Putamen (tissue), 1 donor: ENCODE results near the gene NTRK1.
A peak's percentile ranks its signal among the peaks of the same experiment; 100 is the strongest.
"Not testable (repeated sequence)": the region's sequence is repeated elsewhere in the genome, so short reads cannot be mapped to it uniquely, and the experiment has no call there.

ENCODE experiments used
- DNase-seq: peaks from one replicate; pipeline ENCODE4 v3.0.0-alpha.2; 2016; ENCODE audit warnings: low spot score

Gene NTRK1

GRCh38 chr1:156913809-156914387 is 53.2 kb downstream of the NTRK1 start:
- DNase-seq = no peak

GRCh38 chr1:156914440-156914856 is 53.8 kb downstream of the NTRK1 start:
- no peak for DNase-seq

- peak; percentile 36 for DNase-seq
These were observed 59.8 kb downstream of the NTRK1 start, which contains the start of gene LRRC71 for GRCh38 chr1:156920233-156921052. Gene LRRC71, plus strand, starts transcription at chr1:156920632. Its CDS starts 172 bp downstream, at chr1:156920804.

- no peak for DNase-seq
These were observed 60.4 kb downstream of the NTRK1 start for GRCh38 chr1:156921053-156921529.

- no peak for DNase-seq
These were observed 62.5 kb downstream of the NTRK1 start for GRCh38 chr1:156922986-156923669.

GRCh38 chr1:156923670-156924477 is 63.2 kb downstream of the NTRK1 start:
- DNase-seq = no peak

GRCh38 chr1:156924478-156925153 is 64.0 kb downstream of the NTRK1 start:
- DNase-seq = no peak

- DNase-seq = no peak
These were observed 64.7 kb downstream of the NTRK1 start for GRCh38 chr1:156925154-156926010.

GRCh38 chr1:156926175-156926574 is 65.5 kb downstream of the NTRK1 start:
- no peak for DNase-seq

- not testable (repeated sequence) for DNase-seq
These were observed 66.0 kb downstream of the NTRK1 start for GRCh38 chr1:156926695-156927094.

- no peak for DNase-seq
These were observed 66.8 kb downstream of the NTRK1 start for GRCh38 chr1:156927215-156928042.

- DNase-seq = no peak
These were observed 67.5 kb downstream of the NTRK1 start for GRCh38 chr1:156928043-156928602.

- DNase-seq = no peak
These were observed 69.1 kb downstream of the NTRK1 start for GRCh38 chr1:156929596-156930238.

- DNase-seq = no peak
These were observed 69.8 kb downstream of the NTRK1 start for GRCh38 chr1:156930483-156930882.
